GM18508 (cell line): Measurements from ENCODE around the gene TGFA.

Experiments
- ATAC-seq: cut with Tn5 transposase; IDR thresholded peaks from one replicate; pipeline ENCODE4 v1.9.1; 2021; ENCODE audit warnings: moderate number of reproducible peaks; ENCODE audit not compliant: insufficient read depth, unreplicated experiment

The TGFA gene

GRCh38 chr2:70504750-70505149 lies 48.9 kb downstream of the TGFA start:
- no peak for ATAC-seq

DNA sequence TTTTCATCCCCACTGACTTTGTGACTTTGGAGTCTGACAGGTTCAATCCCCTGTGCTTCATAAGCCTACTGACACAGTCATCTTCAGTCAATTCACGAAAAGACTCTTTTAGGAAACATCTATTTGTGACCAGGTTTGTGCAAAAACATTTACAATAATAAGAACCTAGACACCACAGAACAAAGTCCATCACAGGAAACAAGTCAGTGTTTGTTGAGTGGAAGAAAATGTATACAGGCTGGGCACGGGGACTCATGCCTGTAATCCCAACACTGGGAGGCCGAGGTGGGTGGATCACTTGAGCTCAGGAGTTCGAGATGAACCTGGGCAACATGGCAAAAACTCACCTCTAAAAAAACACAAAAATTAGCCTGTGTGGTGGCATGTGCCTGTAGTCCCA lies 49.7 kb downstream of the TGFA start:
- no peak for ATAC-seq

- ATAC-seq = no peak
These were observed 51.9 kb downstream of the TGFA start for GRCh38 chr2:70501728-70502127.

- no peak for ATAC-seq
These were observed 52.4 kb downstream of the TGFA start for GRCh38 chr2:70501215-70501614.

- no peak for ATAC-seq
These were observed 54.4 kb downstream of the TGFA start for GRCh38 chr2:70499253-70499652.

DNA sequence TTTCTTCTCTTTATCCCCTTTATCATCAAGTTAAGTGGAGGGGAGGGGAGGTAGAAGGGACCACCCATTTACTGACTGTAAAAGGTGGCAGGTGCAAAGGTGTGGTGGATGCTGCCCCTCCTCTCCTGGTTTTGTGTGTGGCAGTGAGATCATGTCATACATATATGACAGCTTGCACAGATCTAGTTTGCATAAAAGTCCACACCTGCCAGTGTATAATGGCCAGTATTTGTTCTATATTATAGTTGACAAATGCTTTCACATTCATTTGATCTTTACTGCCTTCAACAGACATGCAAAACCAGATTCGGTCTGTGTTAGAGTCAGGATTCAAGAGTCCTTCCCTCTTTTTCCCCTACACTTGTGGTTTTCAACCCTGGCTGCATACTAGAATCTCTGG lies 55.1 kb downstream of the TGFA start:
- ATAC-seq = no peak

GRCh38 chr2:70498054-70498453 lies 55.6 kb downstream of the TGFA start:
- no peak for ATAC-seq

DNA sequence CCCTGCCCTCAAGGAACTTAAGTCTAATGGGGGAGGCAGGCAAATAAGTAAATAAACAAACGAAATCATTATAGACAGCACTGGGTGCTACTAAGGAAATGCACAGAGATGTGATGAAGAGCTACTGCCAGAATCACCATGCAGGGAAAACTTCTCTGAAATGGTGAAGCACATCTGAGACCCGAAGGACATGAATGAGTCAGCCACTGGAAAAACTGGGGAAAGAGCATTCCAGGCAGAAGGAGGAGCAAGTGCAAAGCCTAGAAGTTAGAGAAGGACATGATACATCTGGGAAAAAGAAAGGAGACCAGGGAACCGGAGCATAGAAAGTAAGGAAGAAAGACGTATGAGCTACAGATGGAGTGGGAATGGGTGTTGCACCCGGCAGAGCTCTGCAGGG lies 56.8 kb downstream of the TGFA start:
- ATAC-seq = no peak

- no peak for ATAC-seq
These were observed 59.2 kb downstream of the TGFA start for GRCh38 chr2:70494293-70494886.

DNA sequence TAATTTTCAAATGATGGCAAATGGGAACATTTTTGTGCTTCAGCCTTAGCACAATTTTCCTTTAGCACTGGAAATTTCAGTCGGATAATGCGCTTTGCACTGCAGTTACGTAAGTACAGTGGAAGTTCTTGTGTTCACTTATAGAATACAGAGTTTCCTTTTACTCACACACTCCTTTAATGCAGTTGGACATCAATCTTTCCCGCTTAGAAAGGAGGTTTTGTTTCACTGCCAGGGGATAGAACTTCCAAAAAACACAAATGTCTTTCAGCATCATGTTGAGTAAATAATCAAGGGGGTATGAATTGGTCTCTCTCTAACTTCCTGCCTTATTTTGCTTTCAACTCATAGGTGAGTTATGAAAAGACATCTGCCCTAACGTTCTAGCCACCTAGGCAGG lies 63.2 kb downstream of the TGFA start:
- ATAC-seq = no peak

- no peak for ATAC-seq
These were observed 64.5 kb downstream of the TGFA start for GRCh38 chr2:70489165-70489564.

- no peak for ATAC-seq
These were observed 69.5 kb downstream of the TGFA start for GRCh38 chr2:70484086-70484485.

GRCh38 chr2:70482401-70482800 lies 71.2 kb downstream of the TGFA start:
- ATAC-seq = no peak

DNA sequence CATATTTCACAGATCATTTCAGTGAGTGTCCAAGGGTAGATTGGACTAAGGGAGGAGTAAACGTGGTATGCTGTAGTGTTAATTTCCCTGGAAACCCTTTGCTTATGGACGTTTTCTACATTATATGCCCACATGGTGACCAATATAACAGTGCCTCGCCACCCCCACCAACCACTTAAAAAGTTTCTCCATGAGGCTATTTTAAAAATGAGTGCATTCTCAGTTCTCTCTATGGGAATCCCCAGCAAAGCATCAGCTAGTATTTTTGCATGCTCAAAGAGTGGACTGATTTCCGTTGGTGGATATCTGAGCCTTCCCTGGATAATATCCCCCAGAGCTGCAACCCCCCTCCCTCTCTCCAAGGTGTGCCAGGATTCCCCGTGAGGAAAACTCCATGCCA lies 73.2 kb downstream of the TGFA start:
- ATAC-seq = no peak

DNA sequence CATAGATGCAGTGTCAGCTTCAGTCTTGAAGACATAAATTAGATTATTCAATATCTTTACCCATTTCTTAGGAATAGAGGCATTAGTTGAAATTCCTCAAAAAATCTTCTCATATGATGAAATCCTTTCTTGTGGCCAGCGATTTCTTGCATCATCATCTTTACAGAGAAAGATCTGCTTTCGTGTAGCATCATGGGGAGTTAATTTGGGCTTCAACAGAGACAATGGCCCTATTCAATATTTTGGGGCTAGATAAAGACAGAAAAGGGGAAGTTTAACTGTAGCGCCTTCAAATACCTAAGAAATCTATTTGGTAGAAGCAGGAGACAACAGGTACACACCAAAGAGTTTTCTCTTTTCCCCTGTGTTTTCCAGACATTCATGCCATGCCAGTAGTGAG lies 73.8 kb downstream of the TGFA start:
- no peak for ATAC-seq

GRCh38 chr2:70477441-70477844 lies 76.2 kb downstream of the TGFA start:
- no peak for ATAC-seq

GRCh38 chr2:70475266-70475665 lies 78.4 kb downstream of the TGFA start:
- ATAC-seq = no peak

DNA sequence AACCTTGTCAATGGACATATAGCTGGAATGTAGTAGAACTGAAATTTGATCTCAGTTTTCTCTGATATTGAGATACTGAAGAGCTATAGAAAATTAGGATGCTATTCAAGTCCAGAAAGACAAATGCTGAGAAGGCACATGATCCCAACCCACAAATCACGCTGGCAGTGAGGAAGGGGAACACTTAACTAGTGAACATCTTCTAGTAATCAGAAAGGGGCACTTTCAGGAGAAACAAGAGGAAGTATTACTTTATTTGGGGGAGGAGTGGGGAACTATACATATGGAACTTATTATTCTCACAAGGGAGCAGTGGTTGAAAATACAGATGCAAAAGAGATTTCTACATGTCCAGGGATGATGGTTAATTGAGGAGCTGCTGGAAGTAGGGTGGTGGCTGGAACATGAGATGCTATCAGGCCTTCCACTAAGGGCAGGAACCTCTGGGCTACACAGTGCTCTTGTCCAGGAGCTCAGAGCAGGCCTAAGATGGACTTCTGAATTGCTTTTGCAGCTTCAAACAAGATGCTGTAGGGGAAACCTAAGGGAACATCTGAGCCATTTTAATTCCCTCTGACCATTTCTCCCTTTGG lies 79.3 kb downstream of the TGFA start:
- no peak for ATAC-seq

GRCh38 chr2:70473101-70473722 lies 80.4 kb downstream of the TGFA start:
- ATAC-seq = no peak

DNA sequence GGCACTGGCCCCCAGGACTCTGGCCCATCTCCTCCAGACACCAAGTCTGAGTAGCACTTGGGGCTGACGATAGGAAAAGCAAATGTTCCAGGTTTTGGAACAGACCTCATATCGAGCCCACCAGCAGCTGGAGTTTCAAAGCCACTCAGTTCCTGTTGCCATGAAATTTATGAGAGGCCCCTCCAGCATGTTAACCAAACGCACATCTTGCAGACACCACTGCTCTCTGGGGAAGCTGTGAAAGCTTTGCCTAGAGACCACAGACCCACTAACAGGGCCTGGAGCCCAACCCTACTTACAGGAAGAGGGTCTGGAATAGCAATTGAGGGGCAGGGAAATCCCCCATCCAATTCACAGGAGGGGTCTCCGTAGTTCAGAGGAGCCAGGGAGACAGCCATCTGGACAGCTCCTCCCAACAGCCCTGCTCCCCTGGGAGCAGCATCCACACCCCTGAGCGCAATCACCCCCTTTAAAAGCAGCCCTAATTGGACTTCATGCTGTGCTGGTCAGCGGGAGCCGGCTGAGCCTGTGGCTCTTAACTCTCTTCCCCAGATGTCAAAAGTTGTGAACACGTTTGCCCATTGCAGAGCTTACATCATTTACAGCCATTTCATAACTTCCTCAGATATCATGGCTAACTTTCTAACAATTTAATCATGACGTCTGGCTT lies 81.3 kb downstream of the TGFA start:
- no peak for ATAC-seq

DNA sequence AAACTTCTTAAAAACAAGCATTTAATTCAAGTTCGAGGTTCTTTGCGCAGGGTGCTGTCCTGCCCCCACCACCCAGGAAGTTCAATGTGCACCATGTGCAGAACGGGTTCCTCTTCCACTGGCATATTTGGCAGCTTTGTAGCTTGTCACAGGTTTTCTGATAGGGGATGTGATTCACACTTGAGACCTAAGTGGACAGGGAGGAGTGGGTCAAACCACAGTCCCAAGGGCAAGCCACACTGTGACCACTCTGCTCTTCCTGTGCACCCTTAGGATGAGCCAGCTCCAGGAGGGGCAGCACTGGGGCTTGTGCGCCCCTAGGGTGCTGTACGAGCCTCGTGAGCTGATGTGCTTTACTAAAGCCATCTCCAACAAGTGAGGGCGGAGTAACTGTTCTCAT lies 82.5 kb downstream of the TGFA start:
- no peak for ATAC-seq

GRCh38 chr2:70469961-70470360 lies 83.7 kb downstream of the TGFA start:
- ATAC-seq = no peak
